ENCODE data around the gene SH3TC1. TPM values are rescaled to one million over a fixed set of nuclear protein-coding genes. Genes with fewer than 3 reads are reported as not detected.
A peak's percentile ranks its signal among the peaks of the same experiment; 100 is the strongest.

SH3TC1 gene
- polyA plus RNA-seq, 3 donors: 36.9 to 85.7 (median 41.9) TPM

DNA sequence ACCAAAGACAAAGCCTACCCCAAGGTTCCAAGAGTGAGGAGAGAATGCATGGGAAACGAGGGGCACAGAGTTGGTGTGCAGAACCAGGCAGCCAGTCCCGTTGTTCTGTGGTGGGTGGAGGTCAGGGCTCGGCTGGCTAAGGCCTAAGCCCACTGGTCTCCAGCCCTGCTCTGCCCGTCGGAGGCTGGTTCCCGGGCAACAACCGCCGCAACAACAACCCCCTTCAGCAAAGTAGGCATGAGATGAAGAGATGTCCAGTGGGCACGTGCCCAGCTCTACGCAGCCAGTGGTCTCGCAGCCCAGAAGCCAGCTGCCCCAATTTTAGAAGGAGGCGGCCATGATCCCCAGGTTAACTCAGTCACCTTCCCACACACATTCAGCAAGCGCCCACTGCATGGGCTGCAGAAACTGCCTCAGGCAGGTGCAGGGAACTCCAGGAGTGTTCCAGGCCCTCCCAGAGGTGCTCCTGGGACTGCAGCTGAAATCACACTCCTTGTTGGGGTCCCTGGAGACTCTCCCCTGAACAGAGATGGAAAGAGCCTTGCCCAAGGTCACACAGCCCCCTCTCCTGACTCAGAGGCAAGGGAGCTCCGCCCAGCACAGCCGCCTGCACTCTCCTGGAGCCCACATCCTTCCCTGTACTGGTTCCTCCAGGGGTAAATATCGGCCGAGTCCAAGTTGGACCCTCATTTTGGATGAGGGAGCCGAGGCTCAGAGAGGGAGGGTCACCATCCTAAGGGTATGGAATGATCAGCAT lies 45.1 kb downstream of the SH3TC1 start:
- peaks cover 44% of the 10 kb centered on the region for H3K4me1 Mint-ChIP-seq
- intact Hi-C loops (cut with micrococcal nuclease): loop anchor here in 1 of 2 donors (5.0 kb wide), 1 partner anchor 67 kb away; no protein-coding TSS in a partner anchor
- WGBS (ENCODE audit: insufficient coverage): 68% methylated on average over 13 of the region's 18 CpGs

DNA sequence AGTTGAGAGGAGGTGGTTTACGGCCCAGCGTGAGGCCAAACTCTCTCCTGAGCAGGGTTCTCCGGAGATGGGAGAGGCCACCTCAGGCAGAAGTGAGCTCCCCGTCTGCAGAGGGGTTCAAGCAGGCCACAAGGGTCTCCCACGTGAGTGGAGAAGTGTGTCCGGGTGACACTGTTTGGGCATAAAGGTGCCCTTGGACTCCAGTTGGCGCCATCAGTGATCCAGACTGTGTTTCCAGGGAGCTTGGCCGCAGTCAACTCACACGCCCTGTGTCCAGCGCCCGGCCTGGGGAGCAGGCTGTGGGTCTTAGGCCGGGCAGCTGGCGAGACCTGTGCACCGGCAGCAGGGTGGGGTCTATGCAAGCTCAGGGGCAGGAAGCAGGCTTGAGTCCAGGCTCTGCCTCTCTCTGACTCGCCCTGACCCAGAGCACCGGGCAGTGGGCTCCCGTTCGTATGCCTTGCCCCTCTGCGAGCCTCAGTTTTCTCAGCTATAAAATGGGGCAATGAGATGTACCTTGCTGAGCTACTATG lies 45.9 kb downstream of the SH3TC1 start:
- no peak for DNase-seq
- no peak overlapping the region for H3K27ac Mint-ChIP-seq
- intact Hi-C loops (cut with micrococcal nuclease): loop anchor here in 1 of 2 donors (5.0 kb wide), 1 partner anchor 68 kb away; no protein-coding TSS in a partner anchor

More for the DNA sequence above, 45.1 kb downstream of the SH3TC1 start:
- no peak overlapping the region for H3K27ac ChIP-seq (ENCODE audit: low read depth in 1 of 2, low read length in 2 of 2)
- no peak for DNase-seq
- Mint-ChIP-seq H3K9me3 (peaks cover 0 to 6% (median 0%) of the 10 kb centered on the region in 7 donors), H3K36me3 (peaks cover 32 to 42% of the 10 kb centered on the region in 2 donors), H3K27ac (peak overlapping the region in 2 of 7 donors; percentile 42 to 64), H3K4me3 (no peak overlapping the region), H3K27me3 (ENCODE audit: low read depth in 3 of 3) (peaks cover 1 to 4% (median 3%) of the 10 kb centered on the region in 3 donors)
- H2AFZ ChIP-seq (ENCODE audit: insufficient read depth, low read depth, low read length, poor library complexity, severe bottlenecking): no peak overlapping the region
- H3K79me2 ChIP-seq (ENCODE audit: insufficient read depth, low read length): no peaks in the 10 kb centered on the region
- no peak overlapping the region for H3K9ac ChIP-seq (ENCODE audit: insufficient read depth, low read length, poor library complexity, severe bottlenecking)
- peaks cover 44% of the 10 kb centered on the region for H4K20me1 ChIP-seq (ENCODE audit: insufficient read depth, low read length)
- no peaks in the 10 kb centered on the region for H3K9me3 ChIP-seq (replicated peaks in 1 of 2; ENCODE audit: control insufficient read depth in 1 of 2, insufficient read depth in 1 of 2, low read length in 2 of 2)
- peaks cover 19 to 25% of the 10 kb centered on the region in 2 donors for H3K4me1 ChIP-seq (ENCODE audit: control insufficient read depth in 1 of 2, insufficient read depth in 2 of 2, low read length in 2 of 2)
- TF ChIP-seq, protein P1, sequence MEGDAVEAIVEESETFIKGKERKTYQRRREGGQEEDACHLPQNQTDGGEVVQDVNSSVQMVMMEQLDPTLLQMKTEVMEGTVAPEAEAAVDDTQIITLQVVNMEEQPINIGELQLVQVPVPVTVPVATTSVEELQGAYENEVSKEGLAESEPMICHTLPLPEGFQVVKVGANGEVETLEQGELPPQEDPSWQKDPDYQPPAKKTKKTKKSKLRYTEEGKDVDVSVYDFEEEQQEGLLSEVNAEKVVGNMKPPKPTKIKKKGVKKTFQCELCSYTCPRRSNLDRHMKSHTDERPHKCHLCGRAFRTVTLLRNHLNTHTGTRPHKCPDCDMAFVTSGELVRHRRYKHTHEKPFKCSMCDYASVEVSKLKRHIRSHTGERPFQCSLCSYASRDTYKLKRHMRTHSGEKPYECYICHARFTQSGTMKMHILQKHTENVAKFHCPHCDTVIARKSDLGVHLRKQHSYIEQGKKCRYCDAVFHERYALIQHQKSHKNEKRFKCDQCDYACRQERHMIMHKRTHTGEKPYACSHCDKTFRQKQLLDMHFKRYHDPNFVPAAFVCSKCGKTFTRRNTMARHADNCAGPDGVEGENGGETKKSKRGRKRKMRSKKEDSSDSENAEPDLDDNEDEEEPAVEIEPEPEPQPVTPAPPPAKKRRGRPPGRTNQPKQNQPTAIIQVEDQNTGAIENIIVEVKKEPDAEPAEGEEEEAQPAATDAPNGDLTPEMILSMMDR (IDR thresholded peaks at IDR 0.05): no peak
- H3K4me3 ChIP-seq (replicated peaks in 1 of 3; ENCODE audit: low read depth in 2 of 3, low read length in 3 of 3): no peak overlapping the region
- peaks cover 30 to 42% of the 10 kb centered on the region in 2 donors for H3K36me3 ChIP-seq (replicated peaks in 1 of 2; ENCODE audit: control insufficient read depth in 1 of 2, insufficient read depth in 2 of 2, low read length in 2 of 2)
- no peak overlapping the region for H3K4me2 ChIP-seq (replicated peaks; ENCODE audit: extremely low read depth, low read length, poor library complexity, severe bottlenecking)
- H3K27me3 ChIP-seq (ENCODE audit: control insufficient read depth in 2 of 2, insufficient read depth in 2 of 2, low read length in 2 of 2): no peaks in the 10 kb centered on the region

More for the DNA sequence above, 45.9 kb downstream of the SH3TC1 start:
- 99% methylated on average over 19 of the region's 19 CpGs for WGBS (ENCODE audit: insufficient coverage)
- Mint-ChIP-seq H3K4me3 (no peak overlapping the region), H3K4me1 (peaks cover 37% of the 10 kb centered on the region), H3K36me3 (peaks cover 29 to 35% of the 10 kb centered on the region in 2 donors), H3K27me3 (ENCODE audit: low read depth in 3 of 3) (peaks cover 1 to 4% (median 3%) of the 10 kb centered on the region in 3 donors), H3K9me3 (peaks cover 0 to 6% (median 0%) of the 10 kb centered on the region in 7 donors)
- Histone ChIP-seq H3K4me1 (ENCODE audit: control insufficient read depth in 1 of 2, insufficient read depth in 2 of 2, low read length in 2 of 2) (peaks cover 13 to 17% of the 10 kb centered on the region in 2 donors), H3K9me3 (replicated peaks in 1 of 2; ENCODE audit: control insufficient read depth in 1 of 2, insufficient read depth in 1 of 2, low read length in 2 of 2) (no peaks in the 10 kb centered on the region), H3K4me3 (replicated peaks in 1 of 3; ENCODE audit: low read depth in 2 of 3, low read length in 3 of 3) (no peak overlapping the region), H3K9ac (ENCODE audit: insufficient read depth, low read length, poor library complexity, severe bottlenecking) (no peak overlapping the region), H3K79me2 (ENCODE audit: insufficient read depth, low read length) (no peaks in the 10 kb centered on the region), H3K4me2 (replicated peaks; ENCODE audit: extremely low read depth, low read length, poor library complexity, severe bottlenecking) (no peak overlapping the region), H4K20me1 (ENCODE audit: insufficient read depth, low read length) (peaks cover 36% of the 10 kb centered on the region), H2AFZ (ENCODE audit: insufficient read depth, low read depth, low read length, poor library complexity, severe bottlenecking) (no peak overlapping the region), H3K27ac (ENCODE audit: low read depth in 1 of 2, low read length in 2 of 2) (no peak overlapping the region), H3K36me3 (replicated peaks in 1 of 2; ENCODE audit: control insufficient read depth in 1 of 2, insufficient read depth in 2 of 2, low read length in 2 of 2) (peaks cover 22 to 34% of the 10 kb centered on the region in 2 donors), H3K27me3 (ENCODE audit: control insufficient read depth in 2 of 2, insufficient read depth in 2 of 2, low read length in 2 of 2) (no peaks in the 10 kb centered on the region)
- TF ChIP-seq, protein P1 (IDR thresholded peaks at IDR 0.05): no peak

Data from CD14-positive monocyte (primary cell).